BLaER1 (cell line): Measurements from ENCODE around the gene CCSER2.
A peak's percentile ranks its signal among the peaks of the same experiment; 100 is the strongest.

Source experiments
- H3K27ac ChIP-seq: shearing (Covaris generic); formaldehyde crosslinking; 2 replicates; pipeline ENCODE4 v1.8.1; 2022
- H3K27me3 ChIP-seq: shearing (Covaris generic); formaldehyde crosslinking; 2 replicates; pipeline ENCODE4 v1.8.1; 2022
- H3K36me3 ChIP-seq: shearing (Covaris generic); formaldehyde crosslinking; 2 replicates; pipeline ENCODE4 v1.8.1; 2022
- H3K4me1 ChIP-seq: shearing (Covaris generic); formaldehyde crosslinking; 2 replicates; pipeline ENCODE4 v1.8.1; 2022
- H3K4me2 ChIP-seq: shearing (Covaris generic); formaldehyde crosslinking; 2 replicates; pipeline ENCODE4 v1.8.1; 2022
- H3K4me3 ChIP-seq: shearing (Covaris generic); formaldehyde crosslinking; 2 replicates; pipeline ENCODE4 v1.8.1; 2022
- H3K9ac ChIP-seq: shearing (Covaris generic); formaldehyde crosslinking; 2 replicates; pipeline ENCODE4 v1.8.1; 2022
- H3K9me3 ChIP-seq: shearing (Covaris generic); formaldehyde crosslinking; 2 replicates; pipeline ENCODE4 v1.8.1; 2022
- H4K20me1 ChIP-seq: shearing (Covaris generic); formaldehyde crosslinking; 2 replicates; pipeline ENCODE4 v1.8.1; 2022
- Cebpa-rat ChIP-seq: shearing (Covaris generic); IDR thresholded peaks from 2 replicates; pipeline ENCODE4 v1.8.1; 2022

Gene CCSER2

DNA sequence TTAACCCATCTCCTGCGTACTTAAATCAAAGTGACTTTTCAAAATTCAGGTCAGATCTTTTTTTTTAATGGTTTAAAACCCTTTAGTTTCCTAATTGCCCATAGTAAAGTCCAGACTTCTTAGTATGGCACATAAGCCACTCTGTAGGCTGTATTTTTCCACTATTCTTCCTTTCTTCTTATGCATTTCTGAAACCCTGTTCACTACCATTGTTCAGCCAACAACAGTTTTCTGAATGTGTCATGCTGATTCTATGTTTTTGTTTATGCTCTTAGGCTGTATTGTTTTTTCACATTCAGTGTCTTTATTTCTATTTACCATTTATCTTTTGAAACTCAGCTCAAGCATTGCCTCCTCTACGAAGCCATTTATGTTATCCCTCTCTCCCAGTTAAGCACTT, 26.7 kb downstream of the CCSER2 start:
- Histone ChIP-seq H3K27me3 (no peaks in the 10 kb centered on the region), H4K20me1 (peaks cover 72% of the 10 kb centered on the region), H3K4me3 (no peak overlapping the region), H3K4me2 (no peak overlapping the region), H3K27ac (no peak overlapping the region), H3K36me3 (0 out of 2 replicates have a peak, but pooled peaks cover 10% of the 10 kb centered on the region), H3K4me1 (no peaks in the 10 kb centered on the region), H3K9ac (no peak overlapping the region), H3K9me3 (no peaks in the 10 kb centered on the region)
- TF ChIP-seq Cebpa-rat = no peak

DNA sequence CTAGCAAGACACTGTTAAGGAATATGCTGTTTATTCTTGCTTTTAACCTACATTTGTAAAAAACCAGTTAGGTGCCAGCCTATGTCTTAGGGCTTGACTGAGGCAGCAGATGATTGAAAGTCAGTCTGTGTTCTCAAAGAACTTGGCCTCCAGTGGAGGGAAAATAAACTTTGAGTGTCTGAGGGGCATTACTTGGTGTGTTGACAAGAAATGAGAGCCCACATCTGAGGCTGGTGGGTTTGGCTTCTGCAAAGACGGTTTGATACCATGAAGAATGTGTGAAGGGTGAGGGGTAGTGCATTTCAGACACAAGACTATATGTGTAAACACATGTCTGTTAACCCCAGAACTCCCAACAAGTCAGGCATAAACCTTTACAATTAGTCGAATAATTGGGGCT, 28.5 kb downstream of the CCSER2 start:
- H3K4me2 ChIP-seq = no peak overlapping the region
- peaks cover 9% of the 10 kb centered on the region for H3K4me1 ChIP-seq
- no peaks in the 10 kb centered on the region for H3K27me3 ChIP-seq
- H3K9ac ChIP-seq = no peak overlapping the region
- no peak overlapping the region for H3K27ac ChIP-seq
- TF ChIP-seq Cebpa-rat = no peak
- no peaks in the 10 kb centered on the region for H3K9me3 ChIP-seq
- H3K4me3 ChIP-seq = no peak overlapping the region
- H3K36me3 ChIP-seq = 0 out of 2 replicates have a peak, but pooled peaks cover 10% of the 10 kb centered on the region
- peaks cover 72% of the 10 kb centered on the region for H4K20me1 ChIP-seq

DNA sequence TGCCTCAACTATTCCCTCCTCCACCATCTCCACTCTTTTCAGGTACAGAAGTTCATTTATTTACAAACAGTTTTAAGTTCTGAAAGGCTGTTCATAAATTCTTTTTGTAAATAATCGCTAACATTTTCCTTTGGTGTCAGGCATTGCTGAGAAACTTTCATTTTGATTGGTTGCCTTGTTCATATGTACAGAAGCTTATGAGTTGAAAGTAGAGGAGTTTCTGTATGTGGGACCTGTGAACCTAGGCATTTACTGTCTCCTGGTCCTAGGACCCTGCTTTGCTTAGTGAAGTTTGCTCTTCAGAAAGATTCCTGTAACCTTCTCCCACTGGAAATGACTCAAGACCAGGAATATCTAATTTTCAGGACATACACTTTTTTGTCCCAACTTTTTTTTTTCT, 30.4 kb downstream of the CCSER2 start:
- Histone ChIP-seq H3K4me3 (no peak overlapping the region), H4K20me1 (peaks cover 55% of the 10 kb centered on the region), H3K36me3 (no peaks in the 10 kb centered on the region), H3K27me3 (no peaks in the 10 kb centered on the region), H3K9me3 (no peaks in the 10 kb centered on the region), H3K9ac (no peak overlapping the region), H3K4me2 (no peak overlapping the region), H3K4me1 (peaks cover 9% of the 10 kb centered on the region), H3K27ac (no peak overlapping the region)
- TF ChIP-seq Cebpa-rat = no peak

DNA sequence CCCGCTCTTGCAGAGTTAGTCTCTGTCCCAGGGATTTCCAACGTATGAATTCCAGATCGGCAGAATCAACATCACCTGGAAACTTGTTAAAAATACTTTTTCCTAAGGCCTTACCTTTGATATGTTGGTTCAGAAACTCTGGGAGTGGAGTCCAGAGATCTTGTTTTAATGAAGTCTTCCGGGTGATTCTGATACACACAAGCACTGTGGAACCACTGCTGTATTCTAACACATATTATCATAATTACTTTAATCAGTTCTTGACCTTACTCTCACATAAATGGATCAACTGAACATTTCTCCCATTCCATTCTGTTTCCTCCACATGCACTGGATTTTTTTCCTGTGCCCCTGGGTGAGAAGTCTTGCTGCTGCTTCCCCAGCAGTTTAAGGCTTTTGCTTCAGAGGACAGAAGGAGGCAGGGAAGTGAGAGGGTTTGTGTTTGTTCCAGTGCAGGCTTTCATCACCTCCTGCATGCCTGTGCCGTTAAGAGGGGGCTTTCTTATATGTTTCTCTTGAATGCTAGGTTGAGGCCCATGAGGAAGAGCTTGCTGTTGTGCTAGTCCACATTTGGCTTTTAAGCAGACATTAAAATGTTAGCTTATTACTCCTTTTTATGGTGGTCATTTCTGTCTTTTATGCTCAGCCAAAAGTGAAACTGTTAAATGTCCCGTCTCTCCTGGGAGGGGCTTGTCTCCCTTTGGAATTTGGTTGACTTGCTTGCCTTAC, 32.4 kb downstream of the CCSER2 start:
- no peak for TF ChIP-seq Cebpa-rat
- Histone ChIP-seq H3K27ac (no peak overlapping the region), H4K20me1 (peaks cover 65% of the 10 kb centered on the region), H3K36me3 (no peaks in the 10 kb centered on the region), H3K9ac (no peak overlapping the region), H3K4me1 (peaks cover 9% of the 10 kb centered on the region), H3K9me3 (no peaks in the 10 kb centered on the region), H3K4me2 (peak overlapping the region; percentile 21; the same call in 1 of the 2 replicates), H3K27me3 (no peaks in the 10 kb centered on the region), H3K4me3 (no peak overlapping the region)

DNA sequence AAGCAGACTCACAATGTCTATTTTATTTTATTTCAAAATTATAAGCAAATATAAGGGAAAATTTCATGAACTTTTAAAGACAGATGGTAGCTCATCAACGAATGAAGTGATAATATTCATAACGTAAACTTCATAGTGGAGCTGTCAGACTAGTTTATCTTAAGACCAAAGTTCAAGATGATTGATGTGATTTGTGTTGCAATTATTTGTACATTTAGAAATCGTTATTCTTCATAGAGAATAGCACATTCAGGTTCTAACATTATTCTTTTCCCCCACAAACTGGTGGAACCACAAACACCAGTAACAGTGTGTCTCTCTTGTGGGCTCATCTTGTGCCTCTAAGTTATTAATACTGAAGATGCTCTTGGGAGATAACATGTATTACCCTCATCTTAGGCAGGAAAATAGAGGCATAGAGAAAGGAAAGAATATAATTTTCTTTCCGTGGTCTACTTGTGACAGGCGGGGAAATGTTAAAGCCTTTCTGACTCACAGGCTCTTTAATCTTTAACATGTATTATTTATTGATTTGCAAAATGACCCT, 37.0 kb downstream of the CCSER2 start:
- Histone ChIP-seq H3K9me3 (no peaks in the 10 kb centered on the region; the same call in 1 of the 2 replicates), H4K20me1 (peaks cover 44% of the 10 kb centered on the region), H3K9ac (no peak overlapping the region), H3K27me3 (no peaks in the 10 kb centered on the region), H3K4me1 (peaks cover 9% of the 10 kb centered on the region), H3K4me3 (no peak overlapping the region), H3K27ac (no peak overlapping the region), H3K4me2 (no peak overlapping the region), H3K36me3 (no peaks in the 10 kb centered on the region)
- no peak for TF ChIP-seq Cebpa-rat

DNA sequence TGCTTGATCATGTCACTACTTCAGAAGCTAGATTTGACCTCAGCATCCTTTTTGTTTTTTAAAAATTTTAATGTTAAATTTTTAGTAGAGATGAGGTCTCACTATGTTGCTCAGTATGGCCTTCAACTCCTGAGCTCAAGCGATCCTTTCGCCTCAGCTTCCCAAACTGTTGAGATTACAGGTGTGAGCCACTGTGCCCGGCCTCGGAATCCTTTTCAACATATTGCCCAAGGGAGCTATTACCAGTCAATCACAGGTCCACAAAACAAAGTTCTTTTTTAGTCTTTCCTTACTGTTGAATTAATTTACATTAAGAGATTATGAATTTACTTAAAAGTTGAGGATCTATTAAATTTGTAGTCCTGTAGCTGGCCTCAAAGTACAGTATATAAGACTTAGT, 37.7 kb downstream of the CCSER2 start:
- Histone ChIP-seq H3K9ac (no peak overlapping the region), H3K9me3 (no peaks in the 10 kb centered on the region; the same call in 1 of the 2 replicates), H3K27me3 (no peaks in the 10 kb centered on the region), H3K4me2 (no peak overlapping the region), H3K4me1 (peaks cover 5% of the 10 kb centered on the region), H3K36me3 (peaks cover 2% of the 10 kb centered on the region), H3K4me3 (no peak overlapping the region), H3K27ac (no peak overlapping the region), H4K20me1 (peaks cover 37% of the 10 kb centered on the region)
- TF ChIP-seq Cebpa-rat = no peak

DNA sequence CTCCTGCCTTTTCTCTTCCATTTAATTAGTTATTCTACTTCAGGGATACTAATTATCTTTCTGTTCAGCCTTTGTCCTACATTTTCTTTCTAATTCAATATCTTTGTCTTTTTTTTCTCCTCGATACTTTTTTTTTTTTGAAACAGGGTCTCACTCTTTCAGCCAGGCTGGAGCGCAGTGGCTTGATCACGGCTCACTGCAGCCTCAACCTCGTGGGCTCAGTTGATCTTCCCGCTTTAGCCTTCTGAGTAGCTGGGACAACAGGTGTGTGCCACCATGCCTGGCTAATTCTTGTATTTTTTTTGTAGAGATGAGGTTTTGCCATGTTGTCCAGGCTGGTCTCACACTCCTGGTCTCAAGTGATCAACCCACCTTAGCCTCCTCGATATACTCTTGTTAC, 38.9 kb downstream of the CCSER2 start:
- Histone ChIP-seq H3K9ac (no peak overlapping the region), H3K4me2 (no peak overlapping the region), H3K9me3 (no peaks in the 10 kb centered on the region; the same call in 1 of the 2 replicates), H4K20me1 (peaks cover 34% of the 10 kb centered on the region; the same call in 1 of the 2 replicates), H3K27ac (no peak overlapping the region), H3K36me3 (peaks cover 13% of the 10 kb centered on the region), H3K27me3 (no peaks in the 10 kb centered on the region), H3K4me3 (no peak overlapping the region), H3K4me1 (peaks cover 11% of the 10 kb centered on the region)
- no peak for TF ChIP-seq Cebpa-rat

DNA sequence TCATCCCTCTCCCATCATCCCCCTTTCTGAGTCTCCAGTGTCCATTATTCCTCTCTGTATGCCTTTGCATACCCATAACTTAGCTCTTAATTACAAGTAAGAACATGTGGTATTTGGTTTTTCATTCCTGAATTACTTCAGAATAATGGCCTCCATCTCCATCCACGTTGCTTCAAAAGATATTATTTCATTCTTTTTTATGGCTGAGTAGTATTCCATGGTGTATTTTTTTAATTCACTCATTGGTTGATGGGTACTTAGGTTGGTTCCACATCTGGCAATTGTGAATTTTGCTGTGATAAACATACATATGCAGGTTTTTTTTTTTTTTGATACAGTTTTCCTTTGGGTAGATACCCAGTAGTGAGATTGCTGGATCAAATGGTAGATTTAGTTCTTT, 40.4 kb downstream of the CCSER2 start:
- Histone ChIP-seq H3K36me3 (peaks cover 14% of the 10 kb centered on the region), H3K9ac (no peak overlapping the region)

DNA sequence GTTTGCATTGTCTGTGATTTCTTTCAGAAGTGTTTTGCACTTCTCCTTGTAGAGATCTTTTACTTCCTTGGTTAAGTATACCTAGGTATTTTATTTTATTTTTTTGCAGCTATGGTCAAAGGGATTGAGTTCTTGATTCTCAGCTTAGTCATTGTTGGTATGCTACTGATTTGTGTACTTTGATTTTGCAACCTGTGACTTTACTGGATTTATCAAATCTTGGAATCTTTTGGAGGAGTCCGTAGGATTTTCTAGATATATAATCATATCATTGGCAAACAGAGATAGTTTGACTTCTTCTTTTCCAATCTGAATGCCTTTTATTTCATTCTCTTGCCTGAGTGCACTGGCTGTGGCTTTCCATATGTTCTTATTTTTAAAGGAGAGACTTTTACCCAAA, 41.9 kb downstream of the CCSER2 start:
- H4K20me1 ChIP-seq = peaks cover 34% of the 10 kb centered on the region; the same call in 1 of the 2 replicates
- TF ChIP-seq Cebpa-rat = no peak
- no peaks in the 10 kb centered on the region for H3K27me3 ChIP-seq
- H3K4me1 ChIP-seq = peaks cover 20% of the 10 kb centered on the region
- no peak overlapping the region for H3K9ac ChIP-seq
- H3K36me3 ChIP-seq = peaks cover 22% of the 10 kb centered on the region
- no peak overlapping the region for H3K4me3 ChIP-seq
- no peak overlapping the region for H3K4me2 ChIP-seq
- no peak overlapping the region for H3K27ac ChIP-seq
- no peaks in the 10 kb centered on the region; the same call in 1 of the 2 replicates for H3K9me3 ChIP-seq

More for the DNA sequence above, 40.4 kb downstream of the CCSER2 start:
- no peak overlapping the region for H3K4me2 ChIP-seq
- H3K27ac ChIP-seq = no peak overlapping the region
- H3K4me3 ChIP-seq = no peak overlapping the region
- peaks cover 34% of the 10 kb centered on the region; the same call in 1 of the 2 replicates for H4K20me1 ChIP-seq
- TF ChIP-seq Cebpa-rat = no peak
- peaks cover 20% of the 10 kb centered on the region for H3K4me1 ChIP-seq
- no peaks in the 10 kb centered on the region for H3K27me3 ChIP-seq
- no peaks in the 10 kb centered on the region; the same call in 1 of the 2 replicates for H3K9me3 ChIP-seq

DNA sequence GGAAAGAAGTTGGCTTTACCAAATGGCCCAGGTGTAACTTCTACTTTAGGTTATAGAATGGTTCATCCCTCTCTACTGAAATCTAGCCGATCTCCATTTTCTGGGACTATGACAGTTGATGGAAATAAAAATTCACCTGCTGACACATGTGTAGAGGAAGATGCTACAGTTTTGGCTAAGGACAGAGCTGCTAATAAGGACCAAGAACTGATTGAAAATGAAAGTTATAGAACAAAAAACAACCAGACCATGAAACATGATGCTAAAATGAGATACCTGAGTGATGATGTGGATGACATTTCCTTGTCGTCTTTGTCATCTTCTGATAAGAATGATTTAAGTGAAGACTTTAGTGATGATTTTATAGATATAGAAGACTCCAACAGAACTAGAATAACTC, 43.6 kb downstream of the CCSER2 start:
- H3K27ac ChIP-seq = no peak overlapping the region
- peaks cover 22% of the 10 kb centered on the region for H3K36me3 ChIP-seq
- TF ChIP-seq Cebpa-rat = no peak
- peak overlapping the region; percentile 33; the same call in 1 of the 2 replicates for H3K4me2 ChIP-seq
- no peak overlapping the region for H3K4me3 ChIP-seq
- no peaks in the 10 kb centered on the region for H3K27me3 ChIP-seq
- H3K9ac ChIP-seq = no peak overlapping the region
- H3K9me3 ChIP-seq = no peaks in the 10 kb centered on the region; the same call in 1 of the 2 replicates
- peaks cover 20% of the 10 kb centered on the region for H3K4me1 ChIP-seq
- H4K20me1 ChIP-seq = peaks cover 18% of the 10 kb centered on the region; the same call in 1 of the 2 replicates
